ENCODE data around the gene TMEM185B.

TMEM185B gene

DNA sequence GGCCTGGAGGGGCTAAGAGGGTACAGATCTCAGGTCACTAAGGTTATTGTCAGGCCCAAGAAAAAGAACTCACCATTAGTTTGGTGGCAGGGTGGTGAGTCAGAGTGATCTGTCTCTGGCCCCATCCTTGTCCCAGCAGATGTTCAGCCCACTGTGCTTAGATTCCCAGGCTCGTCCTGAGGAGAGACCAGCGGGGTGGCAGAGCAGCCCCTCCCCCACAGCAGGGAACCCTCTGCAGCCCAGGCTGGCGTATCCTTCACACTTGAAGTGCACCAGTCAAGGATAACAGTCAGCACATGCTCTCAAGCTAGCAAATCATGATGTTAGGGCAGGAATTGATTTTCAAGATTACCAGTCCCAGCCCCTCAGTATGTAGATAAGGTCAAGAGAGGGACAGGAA is 43.1 kb downstream of the TMEM185B start:
- Histone ChIP-seq H3K9me3 (ENCODE audit: control insufficient read depth, low read length) (no peaks in the 10 kb centered on the region), H3K4me3 (ENCODE audit: low read length) (no peak overlapping the region), H3K36me3 (ENCODE audit: control insufficient read depth, insufficient read depth, low read length) (no peaks in the 10 kb centered on the region), H3K27me3 (ENCODE audit: control insufficient read depth, insufficient read depth, low read length) (no peaks in the 10 kb centered on the region), H3K4me1 (ENCODE audit: control insufficient read depth, insufficient read depth, low read length) (no peaks in the 10 kb centered on the region), H3K9ac (ENCODE audit: low read length) (no peak overlapping the region)

DNA sequence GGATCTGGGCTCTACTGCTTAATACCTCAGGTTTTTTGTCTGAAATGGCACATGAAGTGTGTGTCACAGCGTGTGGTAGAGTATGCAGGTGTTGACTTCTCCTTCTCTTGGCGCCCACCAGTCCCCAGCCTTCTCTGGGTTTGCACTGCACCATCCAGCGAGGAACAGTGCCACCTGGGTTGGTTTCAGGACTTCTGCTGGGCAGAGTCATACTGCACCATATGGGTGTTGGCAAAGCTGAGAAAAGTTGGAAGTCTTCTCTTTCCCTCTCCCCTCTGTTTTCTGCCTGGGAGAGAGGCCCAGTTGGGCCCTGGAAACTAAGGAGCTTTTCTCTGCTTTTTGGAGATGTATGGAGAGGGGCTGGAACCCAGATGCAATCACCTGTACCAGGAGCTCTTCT is 43.8 kb downstream of the TMEM185B start:
- no peaks in the 10 kb centered on the region for H3K9me3 ChIP-seq (ENCODE audit: control insufficient read depth, low read length)
- no peaks in the 10 kb centered on the region for H3K4me1 ChIP-seq (ENCODE audit: control insufficient read depth, insufficient read depth, low read length)
- H3K9ac ChIP-seq (ENCODE audit: low read length): no peak overlapping the region
- H3K27me3 ChIP-seq (ENCODE audit: control insufficient read depth, insufficient read depth, low read length): no peaks in the 10 kb centered on the region
- H3K36me3 ChIP-seq (ENCODE audit: control insufficient read depth, insufficient read depth, low read length): no peaks in the 10 kb centered on the region
- H3K4me3 ChIP-seq (ENCODE audit: low read length): no peak overlapping the region

DNA sequence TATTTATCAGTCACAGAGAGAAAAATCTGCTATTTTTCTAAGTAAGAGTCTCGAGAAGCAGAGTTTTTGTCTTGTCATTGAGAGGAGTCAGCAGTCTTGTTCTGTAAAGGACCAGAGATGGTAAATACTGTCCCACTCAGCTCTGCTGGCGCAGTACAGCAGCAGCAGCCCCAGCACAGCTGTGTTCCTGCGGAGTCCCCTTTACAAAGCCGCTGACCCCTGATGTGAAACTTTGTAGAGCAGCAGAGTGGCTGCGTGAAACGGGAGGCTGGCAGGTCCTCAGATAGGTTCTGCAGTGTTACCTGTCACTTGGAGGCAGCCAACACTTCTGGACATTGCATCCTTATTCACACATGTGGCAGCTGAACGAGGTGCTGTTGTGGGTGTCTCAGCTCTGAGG is 45.2 kb downstream of the TMEM185B start:
- H3K27me3 ChIP-seq (ENCODE audit: control insufficient read depth, insufficient read depth, low read length): no peaks in the 10 kb centered on the region
- H3K36me3 ChIP-seq (ENCODE audit: control insufficient read depth, insufficient read depth, low read length): no peaks in the 10 kb centered on the region
- no peak overlapping the region for H3K4me3 ChIP-seq (ENCODE audit: low read length)
- no peak overlapping the region for H3K9ac ChIP-seq (ENCODE audit: low read length)
- no peaks in the 10 kb centered on the region for H3K9me3 ChIP-seq (ENCODE audit: control insufficient read depth, low read length)
- H3K4me1 ChIP-seq (ENCODE audit: control insufficient read depth, insufficient read depth, low read length): no peaks in the 10 kb centered on the region

DNA sequence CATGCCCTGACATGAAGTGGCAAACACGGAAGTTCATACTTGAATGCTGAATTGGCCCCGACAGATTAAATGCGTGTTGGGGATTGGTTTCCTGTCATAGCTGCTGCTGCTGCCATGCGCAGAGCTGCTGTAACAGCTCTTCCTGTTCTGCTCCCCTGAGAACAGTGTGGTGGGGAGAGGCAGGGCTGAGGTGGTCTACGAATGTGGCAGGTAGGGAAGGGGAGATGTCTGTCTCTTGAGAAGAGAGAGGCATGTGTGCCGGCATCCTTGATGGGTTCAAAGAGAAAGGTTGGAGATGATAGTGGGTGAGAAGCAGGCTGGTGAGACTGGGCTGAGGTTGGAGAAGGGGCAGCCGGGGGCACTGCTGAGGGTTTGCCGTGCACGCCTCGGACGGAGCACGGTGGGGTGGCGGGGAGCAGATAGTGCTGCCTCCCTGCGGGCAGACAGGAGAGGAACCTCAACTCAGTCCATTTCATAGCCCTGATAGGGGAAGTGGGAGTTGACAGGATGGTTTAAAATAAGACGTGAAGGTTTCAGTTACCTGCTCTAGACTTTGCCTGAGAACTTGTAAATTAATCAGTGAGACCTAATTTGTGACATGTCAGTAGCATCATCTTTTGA is 46.1 kb downstream of the TMEM185B start:
- Histone ChIP-seq H3K4me1 (ENCODE audit: control insufficient read depth, insufficient read depth, low read length) (no peaks in the 10 kb centered on the region), H3K9me3 (ENCODE audit: control insufficient read depth, low read length) (no peaks in the 10 kb centered on the region), H3K9ac (ENCODE audit: low read length) (no peak overlapping the region), H3K27me3 (ENCODE audit: control insufficient read depth, insufficient read depth, low read length) (no peaks in the 10 kb centered on the region), H3K36me3 (ENCODE audit: control insufficient read depth, insufficient read depth, low read length) (no peaks in the 10 kb centered on the region), H3K4me3 (ENCODE audit: low read length) (no peak overlapping the region)

DNA sequence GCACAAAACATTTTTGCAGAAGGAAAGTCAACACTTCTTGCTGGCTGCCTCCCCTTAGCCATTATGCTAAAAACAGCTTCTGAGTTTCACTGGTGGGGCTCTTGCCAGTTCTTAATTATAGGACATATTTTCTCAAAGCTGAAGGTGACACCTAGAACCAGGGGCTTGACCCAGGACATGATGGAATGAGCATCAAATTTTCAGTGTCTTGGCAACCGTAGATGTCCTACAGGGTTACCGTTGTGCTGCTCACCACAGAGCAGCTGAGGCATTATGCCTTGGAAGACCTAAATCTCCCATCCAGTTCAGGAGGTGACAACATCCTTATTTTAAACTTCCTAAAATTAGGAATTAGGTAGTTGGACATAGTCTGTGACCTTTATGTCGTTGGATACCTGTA is 46.7 kb downstream of the TMEM185B start:
- Histone ChIP-seq H3K4me1 (ENCODE audit: control insufficient read depth, insufficient read depth, low read length) (no peaks in the 10 kb centered on the region), H3K27me3 (ENCODE audit: control insufficient read depth, insufficient read depth, low read length) (no peaks in the 10 kb centered on the region), H3K4me3 (ENCODE audit: low read length) (no peak overlapping the region), H3K9me3 (ENCODE audit: control insufficient read depth, low read length) (no peaks in the 10 kb centered on the region), H3K9ac (ENCODE audit: low read length) (no peak overlapping the region), H3K36me3 (ENCODE audit: control insufficient read depth, insufficient read depth, low read length) (no peaks in the 10 kb centered on the region)

DNA sequence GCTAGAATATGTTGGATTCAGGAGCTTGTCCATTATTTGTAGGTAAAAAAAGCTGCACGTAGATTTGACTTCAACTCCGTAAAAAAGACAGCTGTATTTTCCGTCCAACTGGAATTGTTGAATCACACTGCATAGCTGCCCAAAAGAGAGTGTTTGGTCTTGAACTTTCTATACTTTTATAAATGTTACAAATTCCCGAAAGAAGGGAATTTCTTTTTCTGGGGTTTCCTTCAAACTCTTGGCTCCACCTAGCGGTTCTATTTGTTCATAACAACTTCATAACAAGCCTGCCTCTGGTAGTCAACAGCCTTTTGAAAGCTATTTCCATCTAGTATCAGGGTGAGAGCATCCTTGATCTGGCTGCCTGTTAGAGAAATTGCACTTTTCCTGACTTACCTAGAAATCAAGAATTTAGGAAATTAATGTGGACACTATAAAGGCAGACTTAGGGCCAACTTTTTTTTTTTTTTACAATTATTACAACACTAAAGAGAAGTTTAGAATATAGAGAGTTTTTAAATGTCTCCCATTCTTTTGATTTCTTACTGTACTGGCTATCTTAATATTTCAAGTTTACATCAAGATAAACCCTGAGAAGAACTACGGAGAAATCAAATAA is 48.1 kb downstream of the TMEM185B start:
- Histone ChIP-seq H3K27me3 (ENCODE audit: control insufficient read depth, insufficient read depth, low read length) (no peaks in the 10 kb centered on the region), H3K4me3 (ENCODE audit: low read length) (no peak overlapping the region), H3K9ac (ENCODE audit: low read length) (no peak overlapping the region), H3K9me3 (ENCODE audit: control insufficient read depth, low read length) (no peaks in the 10 kb centered on the region), H3K36me3 (ENCODE audit: control insufficient read depth, insufficient read depth, low read length) (no peaks in the 10 kb centered on the region), H3K4me1 (ENCODE audit: control insufficient read depth, insufficient read depth, low read length) (no peaks in the 10 kb centered on the region)
